ENCODE results near the gene EPB42. TPM values are rescaled to one million over a fixed set of nuclear protein-coding genes. Genes with fewer than 3 reads are reported as not detected.

The EPB42 gene
- total RNA-seq (2022; extraction: Qiagen RNA extraction; ENCODE audit: low read depth), result not detected in 5 replicates

GRCh38 chr15:43220991-43221403, at the start of gene EPB42:
Gene EPB42 (minus strand): TSS chr15:43221018. CDS start chr15:43220825, 193 bp downstream.

GRCh38 chr15:43266834-43267233, 46.0 kb upstream of the EPB42 start, which contains the start of gene TGM5:
Gene TGM5 (minus strand): TSS chr15:43266928. CDS start chr15:43266849, 79 bp downstream.

GRCh38 chr15:43185157-43186002, 35.4 kb downstream of the EPB42 start, which contains the start of gene CCNDBP1:
Gene CCNDBP1 (plus strand): TSS chr15:43185403. CDS start chr15:43185499, 96 bp downstream.

Other genes with a start within 250 kb of the EPB42 start
- 3.0 to 5.3 TPM (median 5.1 TPM) in 5 replicates for gene UBR1, start 115.0 kb downstream of the EPB42 start, total RNA-seq (2022; extraction: Qiagen RNA extraction; ENCODE audit: low read depth)
- 8.4 to 10.3 TPM (median 8.9 TPM) in 5 replicates for gene TMEM62, start 87.4 kb downstream of the EPB42 start, total RNA-seq (2022; extraction: Qiagen RNA extraction; ENCODE audit: low read depth)
- gene CCNDBP1, start 35.6 kb downstream of the EPB42 start, total RNA-seq (2022; extraction: Qiagen RNA extraction; ENCODE audit: low read depth), result 25.8 to 27.9 TPM (median 27.4 TPM) in 5 replicates
- not detected in 5 replicates for gene TGM5, start 45.9 kb upstream of the EPB42 start, total RNA-seq (2022; extraction: Qiagen RNA extraction; ENCODE audit: low read depth)
- gene TGM7, start 81.2 kb upstream of the EPB42 start, total RNA-seq (2022; extraction: Qiagen RNA extraction; ENCODE audit: low read depth), result not detected in 5 replicates
- gene LCMT2, start 109.6 kb upstream of the EPB42 start, total RNA-seq (2022; extraction: Qiagen RNA extraction; ENCODE audit: low read depth), result 6.1 to 7.7 TPM (median 6.7 TPM) in 5 replicates
- 6.5 to 9.6 TPM (median 9.4 TPM) in 5 replicates for gene ZSCAN29, start 150.0 kb upstream of the EPB42 start, total RNA-seq (2022; extraction: Qiagen RNA extraction; ENCODE audit: low read depth)
- gene TUBGCP4, start 150.1 kb upstream of the EPB42 start, total RNA-seq (2022; extraction: Qiagen RNA extraction; ENCODE audit: low read depth), result 4.5 to 6.8 TPM (median 5.0 TPM) in 5 replicates

Measured in A549 treated with GW870086 at 1 μM for 4 hours (cell line).